ENCODE results near the gene RHOB. TPM values are rescaled to one million over a fixed set of nuclear protein-coding genes. Genes with fewer than 3 reads are reported as not detected.

The RHOB gene
- total and polyA plus RNA-seq, 2 of the 13 experiments (the other 11 are each of a cell fraction or from before 2014, with no cell fraction given) = 192 to 268 TPM

DNA sequence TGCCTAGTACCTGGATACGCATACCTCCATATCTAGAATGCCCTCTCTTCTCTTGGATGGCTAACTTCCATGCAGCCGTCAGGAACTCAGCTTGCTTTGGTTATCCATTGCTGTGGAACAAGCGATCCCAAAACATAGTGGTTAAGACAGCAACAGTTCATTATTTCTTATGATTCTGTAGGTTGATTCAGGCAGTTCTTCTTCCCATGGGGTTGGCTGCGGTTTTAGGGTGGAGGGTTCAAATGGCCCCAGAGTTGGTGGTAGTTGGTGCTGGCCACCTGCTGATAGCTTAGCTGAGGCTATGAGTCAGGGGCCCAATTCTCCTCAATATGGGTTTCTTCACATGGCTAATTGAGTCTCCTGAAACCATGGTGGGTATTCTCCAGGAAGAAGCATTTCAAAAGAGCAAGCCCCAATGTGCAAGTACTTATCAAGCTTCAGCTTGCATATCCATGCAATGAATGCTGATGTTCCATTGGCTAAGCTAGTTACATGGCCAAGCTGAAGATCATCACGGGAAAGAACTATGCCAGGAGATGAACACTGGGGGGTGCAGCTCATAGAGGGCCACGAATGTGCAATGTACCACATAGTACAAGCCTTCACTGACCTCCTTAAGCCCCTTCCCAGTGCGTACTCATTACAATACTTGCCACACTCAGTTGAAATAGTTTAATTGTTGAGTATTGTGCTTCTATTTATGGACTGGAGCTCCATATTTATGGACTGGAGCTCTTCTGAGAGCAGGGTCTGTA lies 10.0 kb upstream of the RHOB start:
- BruUV-seq (replicated peaks) = no TSS peak
- Histone ChIP-seq H3K9ac (ENCODE audit: insufficient read depth, low read depth, low read length) (no peak overlapping the region), H3K4me3 (replicated peaks in 1 of 3; ENCODE audit: insufficient read depth in 1 of 3, low read depth in 2 of 3, low read length in 3 of 3) (no peak overlapping the region), H3K4me1 (ENCODE audit: insufficient read depth, low read length) (peaks cover 66% of the 10 kb centered on the region), H3K9me3 (ENCODE audit: low read length) (no peaks in the 10 kb centered on the region), H2AFZ (ENCODE audit: low read length) (no peak overlapping the region), H3K4me2 (ENCODE audit: low read depth, low read length) (no peak overlapping the region), H3K36me3 (replicated peaks in 1 of 2; ENCODE audit: control insufficient read depth in 1 of 2, insufficient read depth in 2 of 2, low read length in 2 of 2) (no peaks in the 10 kb centered on the region), H4K20me1 (ENCODE audit: insufficient read depth, low read length) (no peaks in the 10 kb centered on the region), H3K27ac (ENCODE audit: extremely low read length, insufficient read depth, low read length) (no peak overlapping the region), H3K27me3 (ENCODE audit: control insufficient read depth in 1 of 2, insufficient read depth in 2 of 2, low read length in 2 of 2) (no peaks in the 10 kb centered on the region), H3K79me2 (ENCODE audit: insufficient read depth, low read length) (no peaks in the 10 kb centered on the region)
- intact Hi-C loops (cut with micrococcal nuclease; ENCODE audit: unreplicated experiment) (no loop called here), in situ Hi-C loops (cut with HindIII; ENCODE audit: extremely low pct_ligation_motif_present, low pct_unique_long_range_greater_than_20kb) (no loop called here)
- no peak for TF ChIP-seq ZNF709 (CRISPR knock-in tag; IDR thresholded peaks at IDR 0.05)
- peak; percentile 31; the same call in 1 of the 2 replicates for TF ChIP-seq NFYC (CRISPR knock-in tag; IDR thresholded peaks at IDR 0.05)
- 0 out of 4 replicates have a peak, but pooled peaks of 1 of the 2 experiments have one; percentile 27 for TF ChIP-seq EP300 (IDR thresholded peaks at IDR 0.05; ENCODE audit: low read depth in 2 of 2, low read length in 2 of 2)
- no peak for TF ChIP-seq EP300 (CRISPR knock-in tag; IDR thresholded peaks at IDR 0.05; ENCODE audit: borderline replicate concordance)
- peak; percentile 47 for TF ChIP-seq STAG1 (CRISPR knock-in tag; IDR thresholded peaks at IDR 0.05)
- 0 out of 2 replicates have a peak, but pooled peaks have one; percentile 8 for TF ChIP-seq FOSL2 (CRISPR knock-in tag; IDR thresholded peaks at IDR 0.05)
- TF ChIP-seq, protein P1, sequence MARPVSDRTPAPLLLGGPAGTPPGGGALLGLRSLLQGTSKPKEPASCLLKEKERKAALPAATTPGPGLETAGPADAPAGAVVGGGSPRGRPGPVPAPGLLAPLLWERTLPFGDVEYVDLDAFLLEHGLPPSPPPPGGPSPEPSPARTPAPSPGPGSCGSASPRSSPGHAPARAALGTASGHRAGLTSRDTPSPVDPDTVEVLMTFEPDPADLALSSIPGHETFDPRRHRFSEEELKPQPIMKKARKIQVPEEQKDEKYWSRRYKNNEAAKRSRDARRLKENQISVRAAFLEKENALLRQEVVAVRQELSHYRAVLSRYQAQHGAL (CRISPR knock-in tag; IDR thresholded peaks at IDR 0.05; ENCODE audit: not compliant biosample characterization) = no peak
- TF ChIP-seq TBL1XR1 (IDR thresholded peaks at IDR 0.05; ENCODE audit: borderline replicate concordance, low read length, partially characterized antibody) = no peak
- TF ChIP-seq, protein P2, sequence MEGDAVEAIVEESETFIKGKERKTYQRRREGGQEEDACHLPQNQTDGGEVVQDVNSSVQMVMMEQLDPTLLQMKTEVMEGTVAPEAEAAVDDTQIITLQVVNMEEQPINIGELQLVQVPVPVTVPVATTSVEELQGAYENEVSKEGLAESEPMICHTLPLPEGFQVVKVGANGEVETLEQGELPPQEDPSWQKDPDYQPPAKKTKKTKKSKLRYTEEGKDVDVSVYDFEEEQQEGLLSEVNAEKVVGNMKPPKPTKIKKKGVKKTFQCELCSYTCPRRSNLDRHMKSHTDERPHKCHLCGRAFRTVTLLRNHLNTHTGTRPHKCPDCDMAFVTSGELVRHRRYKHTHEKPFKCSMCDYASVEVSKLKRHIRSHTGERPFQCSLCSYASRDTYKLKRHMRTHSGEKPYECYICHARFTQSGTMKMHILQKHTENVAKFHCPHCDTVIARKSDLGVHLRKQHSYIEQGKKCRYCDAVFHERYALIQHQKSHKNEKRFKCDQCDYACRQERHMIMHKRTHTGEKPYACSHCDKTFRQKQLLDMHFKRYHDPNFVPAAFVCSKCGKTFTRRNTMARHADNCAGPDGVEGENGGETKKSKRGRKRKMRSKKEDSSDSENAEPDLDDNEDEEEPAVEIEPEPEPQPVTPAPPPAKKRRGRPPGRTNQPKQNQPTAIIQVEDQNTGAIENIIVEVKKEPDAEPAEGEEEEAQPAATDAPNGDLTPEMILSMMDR (CRISPR knock-in tag; IDR thresholded peaks at IDR 0.05) = peak; percentile 45
- TF ChIP-seq EZH2 (conservative IDR thresholded peaks at IDR 0.05; ENCODE audit: low read depth, low read length) = no peak
- TF ChIP-seq ZBTB42 (CRISPR knock-in tag; IDR thresholded peaks at IDR 0.05) = no peak
- TF ChIP-seq ZFP62 (CRISPR knock-in tag; IDR thresholded peaks at IDR 0.05) = no peak
- TF ChIP-seq, protein P3, sequence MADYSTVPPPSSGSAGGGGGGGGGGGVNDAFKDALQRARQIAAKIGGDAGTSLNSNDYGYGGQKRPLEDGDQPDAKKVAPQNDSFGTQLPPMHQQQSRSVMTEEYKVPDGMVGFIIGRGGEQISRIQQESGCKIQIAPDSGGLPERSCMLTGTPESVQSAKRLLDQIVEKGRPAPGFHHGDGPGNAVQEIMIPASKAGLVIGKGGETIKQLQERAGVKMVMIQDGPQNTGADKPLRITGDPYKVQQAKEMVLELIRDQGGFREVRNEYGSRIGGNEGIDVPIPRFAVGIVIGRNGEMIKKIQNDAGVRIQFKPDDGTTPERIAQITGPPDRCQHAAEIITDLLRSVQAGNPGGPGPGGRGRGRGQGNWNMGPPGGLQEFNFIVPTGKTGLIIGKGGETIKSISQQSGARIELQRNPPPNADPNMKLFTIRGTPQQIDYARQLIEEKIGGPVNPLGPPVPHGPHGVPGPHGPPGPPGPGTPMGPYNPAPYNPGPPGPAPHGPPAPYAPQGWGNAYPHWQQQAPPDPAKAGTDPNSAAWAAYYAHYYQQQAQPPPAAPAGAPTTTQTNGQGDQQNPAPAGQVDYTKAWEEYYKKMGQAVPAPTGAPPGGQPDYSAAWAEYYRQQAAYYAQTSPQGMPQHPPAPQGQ (CRISPR knock-in tag; IDR thresholded peaks at IDR 0.05; ENCODE audit: borderline replicate concordance) = no peak
- peak; percentile 88 for TF ChIP-seq ZNF317 (CRISPR knock-in tag; IDR thresholded peaks at IDR 0.05)
- no peak for TF ChIP-seq PAWR (CRISPR knock-in tag; IDR thresholded peaks at IDR 0.05; ENCODE audit: borderline replicate concordance)
- WGBS (ENCODE audit: low lambda C conversion rate) = 63% methylated on average over 7 of the region's 7 CpGs
- ChIA-PET CTCF (ENCODE audit: low intra/inter-chr PET ratio, low total read pairs) (interaction anchor here (1.6 kb wide), 1 partner anchor 198 kb away, joined by 6 read pairs; no protein-coding TSS in a partner anchor), POLR2A (interaction anchor here (1.2 to 6.5 kb wide), 9 partner anchors 12 to 199 kb away, joined by 3 to 185 read pairs (median 6); partner anchors contain the start of gene RHOB)
- DNase-seq (ENCODE audit: low spot score) (peak; percentile 45), FAIRE-seq (peak; percentile 32), ATAC-seq (peak; percentile 62)
